HG03439 (cell line): Measurements from ENCODE around the gene MERTK.
"Not testable (repeated sequence)": the region's sequence is repeated elsewhere in the genome, so short reads cannot be mapped to it uniquely, and the experiment has no call there.

Experiments
- ATAC-seq: cut with Tn5 transposase; IDR thresholded peaks from one replicate; pipeline ENCODE4 v1.9.1; 2021; ENCODE audit warnings: mild to moderate bottlenecking, moderate library complexity; ENCODE audit not compliant: unreplicated experiment

The MERTK gene

GRCh38 chr2:111945444-111946293, 47.3 kb downstream of the MERTK start:
- no peak for ATAC-seq

- ATAC-seq, result no peak
These were observed 48.1 kb downstream of the MERTK start for GRCh38 chr2:111946294-111947114.

GRCh38 chr2:111947219-111947618, 48.8 kb downstream of the MERTK start:
- ATAC-seq, result no peak

GRCh38 chr2:111948832-111949231, 50.4 kb downstream of the MERTK start:
- ATAC-seq, result no peak

- ATAC-seq, result no peak
These were observed 51.8 kb downstream of the MERTK start for GRCh38 chr2:111950236-111950635.

GRCh38 chr2:111951486-111951885, 53.1 kb downstream of the MERTK start:
- ATAC-seq, result no peak

- no peak for ATAC-seq
These were observed 54.6 kb downstream of the MERTK start for GRCh38 chr2:111952871-111953452.

GRCh38 chr2:111954602-111955332, 56.4 kb downstream of the MERTK start:
- no peak for ATAC-seq

- no peak for ATAC-seq
These were observed 59.5 kb downstream of the MERTK start for GRCh38 chr2:111957872-111958354.

GRCh38 chr2:111958901-111959300, 60.5 kb downstream of the MERTK start:
- ATAC-seq, result no peak

- ATAC-seq, result no peak
These were observed 63.3 kb downstream of the MERTK start for GRCh38 chr2:111961663-111962062.

- ATAC-seq, result not testable (repeated sequence)
These were observed 64.7 kb downstream of the MERTK start for GRCh38 chr2:111963086-111963485.

GRCh38 chr2:111963508-111963907, 65.1 kb downstream of the MERTK start:
- ATAC-seq, result not testable (repeated sequence)

- ATAC-seq, result no peak
These were observed 66.7 kb downstream of the MERTK start for GRCh38 chr2:111965062-111965461.

GRCh38 chr2:111966241-111966640, 67.8 kb downstream of the MERTK start:
- no peak for ATAC-seq

- no peak for ATAC-seq
These were observed 68.6 kb downstream of the MERTK start for GRCh38 chr2:111967018-111967417.

- ATAC-seq, result no peak
These were observed 72.0 kb downstream of the MERTK start for GRCh38 chr2:111970453-111970852.

- ATAC-seq, result no peak
These were observed 74.7 kb downstream of the MERTK start for GRCh38 chr2:111972955-111973565.

- ATAC-seq, result no peak
These were observed 75.3 kb downstream of the MERTK start for GRCh38 chr2:111973701-111974100.

- ATAC-seq, result no peak
These were observed 76.7 kb downstream of the MERTK start for GRCh38 chr2:111975053-111975552.
